GM12874 (cell line): ENCODE measurements around the gene KLHDC7B.

Experiments used
- TF ChIP-seq, protein P1 (sequence below): IDR thresholded peaks from 2 replicates; pipeline ENCODE4 v1.5.1; 2011; ENCODE audit warnings: low read depth, mild to moderate bottlenecking, control low read depth, low read length, moderate library complexity; ENCODE audit not compliant: insufficient read depth

KLHDC7B gene

DNA sequence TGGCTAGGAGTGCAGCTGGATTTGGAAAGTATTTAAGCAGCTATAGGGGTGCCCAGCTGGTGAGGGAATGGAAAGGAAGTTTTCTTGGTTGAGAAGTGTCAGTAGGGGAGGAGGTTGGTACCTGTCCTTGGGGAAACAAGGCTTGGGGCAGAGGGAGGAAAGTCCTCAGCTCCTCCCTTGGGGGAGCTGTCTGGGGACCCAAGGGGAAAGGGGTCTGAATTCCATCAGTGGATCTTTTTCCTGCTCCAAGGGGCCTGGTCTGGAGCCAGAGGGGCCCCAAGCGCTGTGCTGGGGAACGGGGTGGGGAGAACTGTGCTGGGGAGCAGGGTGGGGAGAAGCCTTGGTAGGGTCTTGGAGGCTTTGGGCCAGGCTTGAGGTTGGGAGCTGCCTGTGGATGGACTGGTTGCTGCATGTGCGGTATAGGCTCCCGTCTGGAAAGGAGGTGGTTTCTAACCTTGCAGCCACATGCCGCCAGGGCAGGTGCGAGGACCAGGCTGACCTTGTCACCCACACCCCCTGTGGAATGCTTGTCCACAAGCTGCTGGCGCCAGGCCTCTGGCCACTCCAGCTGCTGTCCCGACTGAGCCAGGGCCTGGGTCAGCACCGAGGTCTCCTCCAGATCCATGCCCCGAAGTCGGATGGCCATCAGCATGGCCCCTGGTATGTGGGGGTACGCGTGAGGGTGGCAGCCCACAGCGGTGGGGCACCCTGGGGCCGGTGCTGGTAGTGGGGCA, 16.9 kb upstream of the KLHDC7B start:
- TF ChIP-seq, protein P1, sequence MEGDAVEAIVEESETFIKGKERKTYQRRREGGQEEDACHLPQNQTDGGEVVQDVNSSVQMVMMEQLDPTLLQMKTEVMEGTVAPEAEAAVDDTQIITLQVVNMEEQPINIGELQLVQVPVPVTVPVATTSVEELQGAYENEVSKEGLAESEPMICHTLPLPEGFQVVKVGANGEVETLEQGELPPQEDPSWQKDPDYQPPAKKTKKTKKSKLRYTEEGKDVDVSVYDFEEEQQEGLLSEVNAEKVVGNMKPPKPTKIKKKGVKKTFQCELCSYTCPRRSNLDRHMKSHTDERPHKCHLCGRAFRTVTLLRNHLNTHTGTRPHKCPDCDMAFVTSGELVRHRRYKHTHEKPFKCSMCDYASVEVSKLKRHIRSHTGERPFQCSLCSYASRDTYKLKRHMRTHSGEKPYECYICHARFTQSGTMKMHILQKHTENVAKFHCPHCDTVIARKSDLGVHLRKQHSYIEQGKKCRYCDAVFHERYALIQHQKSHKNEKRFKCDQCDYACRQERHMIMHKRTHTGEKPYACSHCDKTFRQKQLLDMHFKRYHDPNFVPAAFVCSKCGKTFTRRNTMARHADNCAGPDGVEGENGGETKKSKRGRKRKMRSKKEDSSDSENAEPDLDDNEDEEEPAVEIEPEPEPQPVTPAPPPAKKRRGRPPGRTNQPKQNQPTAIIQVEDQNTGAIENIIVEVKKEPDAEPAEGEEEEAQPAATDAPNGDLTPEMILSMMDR: no peak

DNA sequence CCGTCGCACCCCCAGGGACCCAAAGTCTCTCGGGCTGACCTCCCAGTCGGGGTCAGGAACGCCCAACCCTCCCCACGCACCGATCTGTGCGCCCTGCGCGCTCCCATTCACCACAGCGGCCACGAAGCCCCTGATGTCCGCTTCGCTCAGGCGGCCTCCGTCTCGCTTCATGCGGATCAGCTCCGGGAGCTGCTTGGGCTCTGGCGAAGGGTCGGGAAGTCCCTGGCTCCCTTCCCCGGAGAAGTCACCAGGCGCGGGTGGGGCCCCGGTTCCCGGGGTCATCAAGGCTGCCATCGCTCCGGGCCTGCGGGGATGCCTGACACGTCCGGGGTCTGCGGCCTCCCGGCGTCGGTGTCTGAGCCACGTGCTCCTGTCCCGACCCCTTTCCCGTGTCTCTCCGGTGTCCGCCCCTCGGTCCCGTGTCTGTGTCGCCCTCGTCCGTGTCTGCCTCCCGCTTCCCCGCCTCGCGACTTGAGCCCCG, 16.2 kb upstream of the KLHDC7B start:
- TF ChIP-seq, protein P1: no peak

DNA sequence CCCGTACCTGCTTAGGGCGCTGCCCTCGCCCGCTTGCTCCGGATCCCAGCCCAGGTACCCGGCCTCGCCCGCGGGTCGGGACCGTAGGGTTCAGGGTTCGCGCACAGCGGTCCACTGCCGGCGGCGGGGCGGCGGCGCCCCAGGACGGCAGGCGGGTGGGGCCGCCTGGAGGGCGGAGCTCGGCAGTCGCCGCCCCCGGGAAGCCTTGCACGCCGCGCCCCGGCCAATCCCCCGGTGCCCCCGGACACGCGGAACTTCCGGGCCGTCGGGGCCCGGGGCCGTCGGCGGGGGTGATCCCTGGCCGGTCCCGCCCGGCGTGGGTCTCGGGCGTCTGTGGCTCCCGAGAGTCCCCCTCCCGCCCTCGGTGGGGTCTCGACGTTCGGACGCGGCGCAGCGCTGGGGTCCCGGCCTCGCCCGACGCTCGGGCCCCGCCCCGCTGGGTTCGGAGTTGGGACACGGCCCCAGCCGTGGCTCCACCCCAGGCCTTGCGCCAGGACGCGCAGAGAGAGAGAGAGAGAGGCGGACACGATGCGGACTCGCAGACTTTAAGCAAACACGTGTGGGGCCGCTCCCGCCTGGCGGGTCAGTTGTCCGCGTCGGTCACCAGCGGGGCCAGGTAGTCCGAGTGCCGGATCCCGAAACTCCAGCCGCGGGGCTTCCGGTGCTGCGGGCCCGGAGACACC, 15.7 kb upstream of the KLHDC7B start, which contains the start of gene TYMP:
Gene TYMP (minus strand): TSS at position 116 of the 683 bp plus-strand sequence. CDS start 303 bp downstream, outside the sequence.
- TF ChIP-seq, protein P1: no peak

DNA sequence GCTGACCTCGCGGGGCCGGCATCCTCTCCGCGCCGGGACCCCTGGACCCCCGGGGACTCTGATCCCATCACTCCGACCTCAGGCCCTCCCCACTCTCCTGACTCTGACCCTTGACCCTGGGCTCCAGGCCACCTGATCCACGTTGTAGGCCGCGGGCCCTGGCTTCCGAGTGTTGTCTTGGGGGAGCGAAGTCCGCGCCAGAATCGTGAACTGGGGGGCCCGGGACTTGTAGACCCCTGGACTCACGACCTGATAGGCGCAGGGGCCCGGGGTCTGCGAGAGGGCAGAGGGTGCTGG, 15.2 kb upstream of the KLHDC7B start:
- TF ChIP-seq, protein P1: no peak

DNA sequence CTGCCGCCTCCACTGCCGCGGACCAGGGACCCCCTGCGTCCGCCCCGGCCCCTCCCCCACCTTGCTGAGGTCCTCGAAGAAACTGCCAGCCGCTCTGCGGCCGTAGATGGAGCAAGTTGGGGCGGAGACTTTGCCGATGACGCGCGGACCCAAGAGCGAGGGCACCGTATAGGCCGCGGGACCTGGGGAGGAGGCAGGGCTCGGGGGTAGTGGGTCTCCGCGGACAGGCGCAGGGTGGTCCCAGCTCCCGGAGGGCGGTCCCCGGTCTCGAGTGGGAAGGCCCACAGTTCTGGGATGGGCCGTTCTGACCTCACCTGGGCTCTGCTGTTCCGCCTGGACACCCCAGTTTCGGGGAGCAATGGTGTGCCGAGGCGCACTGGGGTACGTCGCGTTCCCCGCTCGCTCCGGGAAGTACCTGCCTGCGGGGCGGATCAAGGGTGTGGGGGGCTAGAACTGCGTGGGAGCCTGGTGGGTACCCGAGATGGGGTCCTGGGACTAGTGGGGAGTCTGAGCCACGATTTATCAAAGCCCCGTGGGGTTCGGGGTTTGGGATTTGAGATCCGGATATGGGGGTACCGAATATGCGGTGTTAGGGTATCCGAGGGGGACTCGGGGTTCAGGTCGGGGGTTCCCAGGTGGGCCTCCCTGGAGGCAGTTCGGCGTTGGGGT, 14.7 kb upstream of the KLHDC7B start:
- TF ChIP-seq, protein P1: no peak

DNA sequence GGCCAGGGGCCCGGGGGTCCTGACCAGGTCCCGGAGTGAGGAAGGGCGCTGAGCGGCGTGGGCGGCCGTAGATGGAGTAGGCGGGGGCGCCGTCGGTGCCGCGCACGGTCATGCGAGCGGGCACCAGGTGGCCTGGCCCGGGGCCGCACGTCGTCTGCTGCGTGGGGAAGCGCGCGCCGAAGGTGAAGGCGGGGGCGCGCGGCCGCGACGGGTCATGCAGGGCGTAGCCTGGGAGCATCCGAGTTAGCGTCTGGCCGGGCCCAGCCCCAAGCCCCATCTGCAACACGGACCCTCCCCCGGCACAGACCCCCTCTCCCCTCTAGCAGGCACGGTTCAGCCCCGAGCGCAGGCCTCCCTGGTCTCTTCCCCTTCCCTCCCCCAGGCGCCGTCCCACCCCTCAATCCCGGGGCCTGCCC, 14.1 kb upstream of the KLHDC7B start:
- TF ChIP-seq, protein P1: no peak

DNA sequence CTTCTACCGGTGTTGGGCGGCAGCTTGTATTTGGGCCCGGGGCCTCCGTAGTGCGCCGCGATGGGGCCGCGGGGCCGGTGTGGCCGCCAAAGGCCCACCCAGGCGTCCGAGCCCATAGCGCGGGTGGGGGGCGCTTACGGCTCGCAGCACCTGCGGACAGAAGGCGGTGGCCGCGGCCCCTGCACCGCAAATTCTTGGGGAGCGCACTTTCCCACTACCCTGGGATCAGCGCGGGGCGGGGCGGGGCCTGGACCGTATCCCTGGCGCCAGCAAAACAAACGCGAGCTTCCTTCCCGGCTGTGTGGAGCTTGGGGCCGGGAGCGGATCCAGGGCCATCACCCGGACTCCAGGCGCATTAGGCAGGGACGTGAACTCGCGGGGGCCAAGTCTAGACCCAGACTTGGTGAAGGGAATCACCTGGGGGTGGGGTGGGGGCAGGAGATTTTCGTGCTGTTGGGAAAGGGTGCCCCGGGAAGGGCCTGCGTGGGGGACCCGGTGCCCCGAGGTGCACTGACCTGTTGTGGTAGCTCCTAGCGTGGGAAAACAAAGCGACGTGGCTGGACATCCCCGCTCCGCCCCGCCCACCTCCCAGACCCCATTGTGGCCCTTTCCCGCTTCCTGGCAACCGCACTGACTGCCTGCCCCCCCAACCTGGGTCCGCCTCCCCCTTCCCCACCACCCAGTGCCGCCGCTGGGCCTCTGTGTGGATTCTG, 13.6 kb upstream of the KLHDC7B start:
- TF ChIP-seq, protein P1: no peak
